GM19328 (cell line): ENCODE measurements around the gene OGN.

ENCODE experiments used
- ATAC-seq: cut with Tn5 transposase; IDR thresholded peaks from one replicate; pipeline ENCODE4 v1.9.1; 2021; ENCODE audit warnings: mild to moderate bottlenecking, moderate library complexity; ENCODE audit not compliant: unreplicated experiment

Gene OGN

DNA sequence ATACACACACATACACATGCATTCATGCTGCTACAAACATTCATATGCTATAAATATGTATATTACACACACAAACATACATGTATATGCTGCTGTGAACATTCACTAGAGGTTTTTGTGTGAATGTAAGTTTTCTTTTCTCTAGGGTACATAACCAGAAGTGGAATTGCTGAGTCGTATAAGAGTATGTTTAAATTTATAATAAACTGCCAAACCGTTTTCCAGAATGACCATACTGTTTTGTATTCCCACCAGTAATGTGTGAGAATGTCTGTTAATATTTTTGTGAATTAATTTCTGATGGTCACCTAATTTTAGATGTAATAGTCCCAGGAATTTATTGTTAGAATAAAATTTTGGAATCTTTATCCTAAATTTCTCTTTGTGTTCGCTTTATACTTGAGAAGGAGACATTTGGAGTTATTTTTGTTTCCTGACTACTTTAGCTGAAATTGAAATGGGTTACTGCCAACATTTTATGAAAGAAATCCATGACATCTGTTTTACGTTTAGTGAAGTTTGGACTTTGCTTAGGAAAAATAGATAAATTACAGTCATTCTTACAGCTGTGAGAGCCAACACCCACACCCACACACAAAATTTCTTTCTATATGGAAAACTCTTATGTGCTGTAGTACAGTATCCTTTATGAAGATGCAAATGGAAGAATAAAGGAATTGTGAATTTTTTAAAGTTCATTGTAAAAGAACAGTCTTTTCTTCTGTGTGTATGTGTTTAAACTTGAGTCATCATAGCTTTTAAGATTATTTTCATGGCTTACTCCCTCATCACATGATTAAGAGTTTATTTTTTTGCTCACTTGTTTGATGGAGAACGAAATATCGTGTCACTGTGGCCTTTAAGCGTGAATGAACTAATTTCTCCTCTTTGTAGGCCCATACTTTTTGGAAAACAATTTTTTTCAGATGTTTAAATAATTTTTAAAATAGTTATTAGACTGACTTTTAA is 54.3 kb downstream of the OGN start:
- ATAC-seq, result no peak

GRCh38 chr9:92345582-92345981 is 58.8 kb downstream of the OGN start:
- no peak for ATAC-seq

DNA sequence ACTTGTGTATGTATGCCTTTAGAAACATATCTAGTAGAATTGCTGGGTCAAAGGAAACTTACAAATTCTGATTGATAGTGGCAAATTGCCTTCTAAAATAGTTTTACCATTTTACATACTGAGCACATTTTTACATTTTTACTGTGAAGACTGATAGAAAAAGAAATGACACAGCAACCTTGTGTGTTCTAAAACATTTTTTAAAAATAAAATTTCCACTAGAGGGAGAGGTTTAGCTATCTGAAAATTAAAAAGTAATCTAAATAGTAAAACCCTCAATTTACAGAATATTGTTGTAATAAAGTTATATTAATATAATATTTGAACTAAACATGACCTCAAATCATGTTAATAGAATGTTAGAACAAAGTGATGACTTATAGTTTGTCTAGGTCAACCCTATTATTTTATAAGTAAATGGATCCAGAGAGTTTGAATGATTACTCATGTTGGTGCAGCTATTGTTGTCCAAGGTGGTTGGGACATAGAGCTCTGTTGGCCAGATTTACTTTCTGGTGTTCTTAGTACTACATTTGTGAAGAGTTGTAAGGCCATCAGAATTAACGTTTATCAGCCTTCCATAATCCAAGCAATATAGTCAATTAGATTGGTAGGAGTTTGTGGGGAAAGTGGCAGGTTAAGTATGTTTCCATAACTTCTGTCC is 61.4 kb downstream of the OGN start:
- no peak for ATAC-seq

DNA sequence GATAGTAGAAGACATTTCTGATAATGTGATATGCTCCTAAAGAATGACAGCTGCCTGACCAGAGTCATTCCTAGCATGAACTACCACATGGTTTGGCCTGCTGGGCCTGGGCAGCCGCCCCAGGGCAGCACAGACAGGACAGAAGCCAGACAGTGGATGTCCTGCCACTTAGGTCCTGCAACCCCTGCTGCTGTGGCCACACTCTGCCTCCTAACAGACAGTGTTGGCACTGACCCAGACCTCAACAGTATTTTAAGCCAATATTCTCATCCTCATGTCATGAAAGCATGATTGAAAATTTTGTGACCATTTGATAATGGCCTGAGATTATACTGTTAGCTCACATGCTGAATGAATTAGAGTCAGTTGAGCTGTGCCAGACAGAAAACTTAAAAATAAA is 62.8 kb downstream of the OGN start:
- ATAC-seq, result no peak

DNA sequence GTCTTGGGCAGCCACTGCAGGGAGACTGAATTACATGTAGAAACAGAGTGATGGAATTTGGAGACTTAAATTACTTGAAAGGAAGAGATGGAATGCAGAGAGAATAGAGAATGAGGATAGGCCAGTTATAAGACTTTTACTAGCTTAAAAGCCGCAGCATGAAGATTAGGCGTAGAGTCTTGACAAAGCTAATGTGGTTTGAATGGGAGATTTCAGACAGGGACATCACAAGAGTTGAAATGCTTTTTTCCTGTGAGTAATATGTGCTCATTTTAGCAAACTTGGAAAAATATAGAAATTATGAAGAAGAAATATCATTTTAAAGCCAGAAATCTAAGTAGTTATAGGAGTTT is 71.1 kb downstream of the OGN start:
- no peak for ATAC-seq
